HG02763 (cell line): ENCODE measurements around the gene TTLL4.
"Not testable (repeated sequence)": the region's sequence is repeated elsewhere in the genome, so short reads cannot be mapped to it uniquely, and the experiment has no call there.

ENCODE experiments used
- ATAC-seq: cut with Tn5 transposase; IDR thresholded peaks from one replicate; pipeline ENCODE4 v1.9.1; 2021; ENCODE audit warnings: mild to moderate bottlenecking, moderate library complexity; ENCODE audit not compliant: unreplicated experiment

The TTLL4 gene

GRCh38 chr2:218743068-218743467 lies 32.4 kb downstream of the TTLL4 start:
- ATAC-seq = no peak

DNA sequence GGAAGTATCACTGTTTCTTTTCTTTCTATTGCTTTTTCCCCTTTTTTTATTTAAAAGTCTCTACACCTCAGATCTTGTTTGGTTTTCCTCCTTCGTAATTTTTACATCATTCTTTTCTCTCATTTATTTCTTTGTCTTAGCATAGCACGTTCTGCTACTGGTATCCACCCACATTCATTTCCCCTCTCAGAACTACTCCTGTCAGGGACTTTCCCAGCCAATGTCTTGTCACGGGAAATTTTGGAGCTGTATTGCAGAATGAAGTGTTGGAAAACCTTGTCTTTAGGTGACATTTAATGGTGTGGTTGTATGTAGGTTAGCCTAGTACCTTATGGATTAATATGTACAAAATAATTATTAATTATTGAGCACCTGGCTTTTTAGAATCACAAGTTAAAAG lies 34.0 kb downstream of the TTLL4 start:
- ATAC-seq = no peak

- ATAC-seq = no peak
Observed at GRCh38 chr2:218745160-218745558, 34.5 kb downstream of the TTLL4 start.

GRCh38 chr2:218745559-218746469 lies 35.2 kb downstream of the TTLL4 start:
- no peak for ATAC-seq

DNA sequence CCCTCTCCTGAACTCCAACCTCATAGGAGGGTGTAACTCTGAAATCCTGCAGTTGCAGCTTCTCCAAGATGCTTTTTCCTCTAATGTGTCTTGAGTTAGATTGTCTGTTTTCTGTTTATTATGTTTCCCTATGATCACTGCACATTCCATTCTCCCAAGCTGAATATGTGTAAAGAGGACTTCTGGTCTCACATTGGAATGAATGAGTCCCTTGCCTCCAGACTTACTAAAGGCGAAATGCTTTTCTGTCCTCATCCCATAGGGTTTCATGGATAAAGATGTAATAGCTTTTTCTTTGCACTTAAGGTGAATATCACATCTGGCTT lies 35.8 kb downstream of the TTLL4 start:
- no peak for ATAC-seq

- no peak for ATAC-seq
Observed at GRCh38 chr2:218746960-218747359, 36.3 kb downstream of the TTLL4 start.

- ATAC-seq = no peak
Observed at GRCh38 chr2:218748741-218749441, 38.3 kb downstream of the TTLL4 start.

DNA sequence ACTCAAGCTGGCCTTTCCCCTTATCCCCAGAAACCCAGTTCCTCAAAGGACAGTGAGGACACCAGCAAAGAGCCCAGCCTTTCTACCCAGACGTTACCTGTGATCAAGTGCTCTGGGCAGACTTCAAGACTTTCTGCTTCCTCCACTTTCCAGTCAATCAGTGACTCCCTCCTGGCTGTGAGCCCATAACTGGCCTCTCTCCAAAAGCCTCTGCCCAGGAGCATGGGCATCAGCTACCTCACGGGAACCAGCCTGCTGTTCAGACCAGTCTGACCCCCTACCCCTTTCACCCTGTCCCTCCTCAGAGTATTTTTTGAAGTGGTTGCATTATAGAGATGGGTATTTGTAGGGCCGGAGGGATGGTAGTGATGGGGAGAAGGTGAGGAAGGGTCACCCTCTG lies 43.6 kb downstream of the TTLL4 start:
- ATAC-seq = no peak

DNA sequence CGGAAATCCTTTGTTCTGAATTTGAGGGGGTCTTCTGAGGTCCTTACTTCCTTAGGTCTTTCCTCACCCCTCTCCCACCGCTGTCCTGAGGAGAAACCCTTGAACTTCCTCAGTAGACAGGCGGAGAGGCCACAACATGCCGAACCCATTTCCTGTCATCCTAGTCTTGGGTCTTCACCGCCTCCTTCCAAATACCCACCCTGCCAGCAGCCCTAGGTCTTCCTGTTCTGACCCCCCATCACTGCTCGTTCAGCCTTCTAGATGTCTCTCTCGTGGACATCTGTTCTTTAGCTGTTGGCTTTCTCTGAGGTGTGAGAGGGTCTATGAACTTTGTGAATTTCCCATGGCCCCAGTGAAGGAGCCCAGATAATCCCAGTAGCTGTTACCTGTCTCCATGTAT lies 44.1 kb downstream of the TTLL4 start:
- ATAC-seq = no peak

DNA sequence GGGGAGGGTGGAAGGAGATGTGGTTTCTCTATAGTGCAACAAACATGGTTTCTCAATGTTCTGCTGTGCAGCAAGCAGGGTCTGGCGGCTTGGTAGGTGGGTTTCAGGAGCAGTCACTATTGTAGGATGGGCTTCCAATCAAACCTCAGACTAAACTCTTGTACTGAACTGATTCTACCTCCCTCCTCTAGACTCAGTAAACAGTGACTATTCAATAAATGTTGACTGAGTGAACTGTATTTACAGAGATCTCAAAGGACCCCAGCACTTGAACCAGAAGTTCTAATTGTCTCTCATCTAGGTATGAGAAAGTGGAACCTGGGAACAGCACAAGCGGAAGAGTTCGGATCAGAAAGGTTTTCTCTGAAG lies 44.5 kb downstream of the TTLL4 start:
- no peak for ATAC-seq

DNA sequence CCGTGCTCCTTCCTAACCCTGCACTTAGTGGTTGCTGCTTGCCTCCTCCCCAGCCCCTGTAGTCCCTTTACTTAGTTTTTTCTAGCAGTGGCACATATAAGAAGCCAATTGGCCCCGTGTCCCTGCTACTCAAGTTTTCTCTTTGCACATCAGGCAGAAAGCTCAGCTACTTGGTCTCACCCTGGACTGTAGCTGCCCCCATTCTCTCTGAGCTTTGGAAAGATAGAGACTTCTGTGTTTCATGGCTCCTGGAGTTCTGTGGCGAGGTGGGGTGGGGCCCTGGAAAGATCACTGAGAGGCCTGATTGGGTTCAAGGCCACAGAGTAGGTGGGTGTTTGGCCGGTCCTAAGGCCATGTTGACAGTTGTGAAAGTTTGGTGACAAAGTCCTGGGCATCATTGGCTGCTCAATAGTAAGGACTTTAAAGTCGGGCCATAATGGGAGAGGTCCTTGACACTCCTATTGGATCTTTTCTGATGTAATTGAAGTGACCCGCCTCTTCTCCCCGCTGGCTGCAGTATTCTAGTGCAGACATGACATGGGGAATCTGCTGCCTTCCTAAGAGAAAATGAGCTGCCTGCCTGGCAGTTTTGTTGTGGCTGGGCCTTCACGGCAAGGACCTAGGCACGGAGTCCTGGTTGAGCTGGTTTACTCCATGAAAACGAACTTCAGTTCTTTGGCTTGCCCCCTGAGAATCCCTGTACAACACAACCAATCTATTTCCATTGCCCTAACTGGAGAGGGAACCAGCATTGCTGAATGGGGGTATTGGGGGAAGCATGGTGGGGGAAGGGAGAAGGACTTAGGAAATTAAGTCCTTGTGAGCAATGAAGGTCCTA lies 45.2 kb downstream of the TTLL4 start:
- no peak for ATAC-seq

DNA sequence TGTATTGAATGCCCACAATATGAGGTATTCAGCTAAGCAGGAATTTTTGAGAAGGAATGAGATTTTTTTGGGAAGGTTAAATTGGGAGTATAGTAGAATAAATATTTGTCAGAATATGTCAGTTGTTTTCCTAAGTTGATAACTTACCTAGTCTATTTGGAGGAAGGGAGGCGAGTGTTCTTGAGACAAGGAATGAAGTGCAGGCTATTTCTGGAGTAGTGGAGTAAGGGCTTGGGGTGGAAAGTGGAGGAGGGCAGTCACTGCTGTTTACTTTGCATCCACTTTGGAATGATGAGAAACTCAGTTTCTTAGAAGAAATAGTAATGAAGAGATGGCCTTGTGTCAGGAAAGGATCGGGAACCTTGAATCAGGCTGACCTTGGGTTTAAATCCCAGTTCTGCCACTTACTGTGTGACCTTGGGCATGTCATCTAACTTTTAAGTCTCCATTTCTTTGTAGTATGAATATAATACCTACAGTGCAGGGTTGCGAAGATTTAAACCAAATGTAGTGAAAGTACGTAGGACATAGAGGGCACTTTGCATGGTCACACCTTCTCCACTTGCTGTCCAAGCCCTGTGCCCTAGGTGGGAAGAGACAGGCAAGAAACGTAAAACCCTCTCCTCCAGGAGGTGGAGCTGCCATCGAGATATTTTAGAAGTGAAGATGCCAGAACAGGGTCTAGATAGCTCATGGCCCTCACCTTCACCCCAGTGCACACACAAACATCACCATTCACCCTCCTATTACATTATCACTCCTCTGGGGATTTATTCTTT lies 46.2 kb downstream of the TTLL4 start:
- ATAC-seq = no peak

DNA sequence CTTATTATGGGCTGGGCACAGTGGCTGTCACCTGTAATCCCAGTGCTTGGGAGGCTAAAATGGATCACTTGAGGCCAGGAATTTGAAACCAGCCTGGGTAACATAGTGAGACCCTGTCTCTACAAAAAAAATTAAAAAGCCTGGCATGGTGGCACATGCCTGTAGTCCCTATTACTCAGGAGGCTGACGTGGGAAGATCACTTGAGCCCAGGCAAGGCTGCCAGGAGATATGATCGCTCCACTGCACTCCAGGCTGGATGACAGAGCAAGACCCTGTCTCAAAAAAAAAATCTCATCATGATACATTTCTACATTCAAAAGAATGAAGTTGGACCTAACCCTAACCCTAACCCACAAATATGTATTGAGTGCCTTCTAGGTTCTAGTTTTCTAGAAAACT lies 51.2 kb downstream of the TTLL4 start:
- no peak for ATAC-seq

DNA sequence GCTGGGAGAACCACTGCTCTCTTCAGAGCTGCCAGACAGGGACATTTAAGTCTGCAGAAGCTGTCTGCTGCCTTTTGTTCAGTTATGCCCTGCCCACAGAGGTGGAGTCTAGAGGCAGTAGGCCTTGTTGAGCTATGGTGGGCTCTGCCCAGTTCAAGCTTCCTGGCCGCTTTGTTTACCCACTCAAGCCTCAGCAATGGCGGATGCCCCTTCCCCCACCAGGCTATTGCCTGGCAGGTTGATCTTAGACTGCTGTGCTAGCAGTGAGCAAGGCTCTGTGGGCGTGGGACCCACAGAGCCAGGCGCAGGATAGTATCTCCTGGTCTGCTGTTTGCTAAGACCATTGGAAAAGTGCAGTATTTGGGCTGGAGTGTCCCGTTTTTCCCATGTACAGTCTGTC lies 62.1 kb downstream of the TTLL4 start:
- not testable (repeated sequence) for ATAC-seq

GRCh38 chr2:218773881-218774280 lies 63.2 kb downstream of the TTLL4 start:
- ATAC-seq = no peak

DNA sequence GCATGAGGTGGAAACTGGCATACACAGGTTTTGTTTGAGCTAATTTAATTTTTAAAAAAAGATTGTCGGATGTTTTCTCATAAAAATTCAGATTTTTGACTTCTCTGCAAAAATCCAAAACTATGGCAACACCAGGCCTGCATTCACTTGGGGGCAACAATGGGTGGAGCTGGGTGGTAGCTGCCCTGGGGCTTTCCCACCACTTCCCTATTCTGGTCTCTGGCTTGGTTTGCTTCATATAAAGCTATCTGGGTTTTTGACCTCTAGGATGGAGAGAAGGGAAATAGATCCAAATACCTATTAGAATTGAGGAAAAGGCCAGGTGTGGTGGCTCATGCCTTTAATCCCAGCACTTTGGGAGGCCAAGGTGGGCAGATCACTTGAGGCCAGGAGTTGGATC lies 65.9 kb downstream of the TTLL4 start:
- no peak for ATAC-seq

GRCh38 chr2:218777276-218777990 lies 66.8 kb downstream of the TTLL4 start:
- no peak for ATAC-seq

DNA sequence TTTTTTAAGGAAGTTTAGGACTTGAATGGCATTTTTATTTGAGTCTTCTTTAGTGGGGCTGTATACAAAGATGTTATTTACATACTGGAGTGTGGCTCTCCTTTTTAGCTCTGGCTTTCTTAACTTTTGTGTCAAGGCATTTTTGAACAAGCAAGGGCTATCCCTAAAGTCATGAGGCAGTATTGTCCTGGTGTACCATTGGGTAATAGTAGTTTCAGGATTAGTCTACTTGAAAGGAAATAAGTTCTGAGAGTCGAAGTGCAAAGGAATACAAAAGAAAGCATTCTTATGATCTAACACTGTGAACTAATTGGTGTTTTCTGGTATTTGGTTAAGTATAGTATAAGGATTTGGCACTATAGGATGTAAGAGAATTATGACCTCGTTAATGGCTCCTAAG lies 69.4 kb downstream of the TTLL4 start:
- ATAC-seq = no peak

GRCh38 chr2:218780851-218781690 lies 70.4 kb downstream of the TTLL4 start:
- ATAC-seq = no peak
